Prostate gland (tissue), 2 donors: ENCODE data around the gene CCDC144A.
"Not testable (repeated sequence)": the region's sequence is repeated elsewhere in the genome, so short reads cannot be mapped to it uniquely, and the experiment has no call there.

Experiments used
- CTCF ChIP-seq, 4 experiments: fragments of 200-600 bp in 2 of 4; fragments of 450-650 bp in 2 of 4; sonication (generic) in 2 of 4; IDR thresholded peaks; 1 replicate in 3 of 4; 2 replicates in 1 of 4; pipeline ENCODE4 v1.5.1; 2016 to 2019; ENCODE audit warnings: antibody characterized with exemption in 4 of 4, mild to moderate bottlenecking in 2 of 4, moderate library complexity in 2 of 4
- POLR2A ChIP-seq: fragments of 450-650 bp; IDR thresholded peaks from one replicate; pipeline ENCODE4 v1.6.1; 2016; ENCODE audit warnings: antibody characterized with exemption, mild to moderate bottlenecking
- POLR2AphosphoS5 ChIP-seq: sonication (generic); formaldehyde crosslinking; IDR thresholded peaks from one replicate; pipeline ENCODE4 v1.6.1; 2017; ENCODE audit warnings: antibody characterized with exemption

GRCh38 chr17:16789622-16790021, 99.6 kb downstream of the CCDC144A start:
- TF ChIP-seq CTCF (IDR thresholded peaks at IDR 0.05); POLR2A; POLR2AphosphoS5: not testable (repeated sequence)
